Type B pancreatic cell (in vitro differentiated cells): ENCODE results near the gene SNTG2. TPM values are rescaled to one million over a fixed set of nuclear protein-coding genes. Genes with fewer than 3 reads are reported as not detected.
"Not testable (repeated sequence)": the region's sequence is repeated elsewhere in the genome, so short reads cannot be mapped to it uniquely, and the experiment has no call there.

Experiments
- DNase-seq: peaks from one replicate; pipeline ENCODE4 v3.0.0; 2021; ENCODE audit warnings: mixed read lengths; ENCODE audit not compliant: unreplicated experiment; ENCODE audit errors: extremely low spot score
- H3K27ac Mint-ChIP-seq: 2 replicates; pipeline ENCODE4 v1.8.0; 2021; ENCODE audit warnings: mild to moderate bottlenecking, mixed read lengths
- H3K27me3 Mint-ChIP-seq: 2 replicates; pipeline ENCODE4 v1.8.0; 2021; ENCODE audit warnings: mixed read lengths
- H3K36me3 Mint-ChIP-seq: 2 replicates; pipeline ENCODE4 v1.8.0; 2021; ENCODE audit warnings: mixed read lengths
- H3K4me1 Mint-ChIP-seq: one replicate; pipeline ENCODE4 v1.8.0; 2021; ENCODE audit warnings: mixed read lengths; ENCODE audit not compliant: unreplicated experiment
- H3K4me3 Mint-ChIP-seq: 2 replicates; pipeline ENCODE4 v1.8.0; 2021; ENCODE audit warnings: mild to moderate bottlenecking, mixed read lengths
- H3K9me3 Mint-ChIP-seq: 2 replicates; pipeline ENCODE4 v1.8.0; 2021; ENCODE audit warnings: mixed read lengths
- CTCF ChIP-seq: fragments of 200-600 bp; sonication (generic); conservative IDR thresholded peaks from 2 replicates; pipeline ENCODE4 v1.5.0; 2021; ENCODE audit warnings: antibody characterized with exemption, mild to moderate bottlenecking
- total RNA-seq: library from RNA; stranded (reverse); gene quantifications from 2 replicates; pipeline ENCODE4 v1.2.1, GENCODE V29; 2021; ENCODE audit warnings: low replicate concordance

SNTG2 gene
- total RNA-seq, 1 donor from 2014 or later: 1.1 TPM

DNA sequence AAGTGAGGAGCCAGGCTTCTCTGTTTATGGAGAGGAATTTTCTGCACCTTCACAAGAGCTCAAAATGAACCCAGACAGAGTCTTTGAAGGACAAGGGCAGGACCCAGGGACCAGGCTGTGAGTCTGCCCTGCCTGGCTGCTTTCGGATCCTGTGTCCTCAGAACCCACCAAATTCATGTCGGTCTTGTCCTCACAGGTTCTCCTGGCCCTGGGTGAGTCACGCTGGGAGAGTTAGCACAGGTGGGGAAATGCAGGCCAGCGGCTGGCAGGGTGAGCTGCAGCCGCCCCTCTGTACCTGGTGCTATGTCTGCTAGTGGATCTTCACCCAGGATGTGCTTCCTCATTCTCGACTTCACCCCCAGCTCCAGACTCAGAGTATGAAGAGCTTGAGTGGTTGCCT lies 426.8 kb downstream of the SNTG2 start:
- H3K4me1 Mint-ChIP-seq: no peaks in the 10 kb centered on the region
- H3K27ac Mint-ChIP-seq: no peak overlapping the region
- H3K27me3 Mint-ChIP-seq: peaks cover 8% of the 10 kb centered on the region
- DNase-seq: no peak
- no peak overlapping the region for H3K4me3 Mint-ChIP-seq
- H3K36me3 Mint-ChIP-seq: no peaks in the 10 kb centered on the region
- H3K9me3 Mint-ChIP-seq: no peaks in the 10 kb centered on the region
- no peak for TF ChIP-seq CTCF

- Mint-ChIP-seq H3K4me1 (no peaks in the 10 kb centered on the region), H3K36me3 (no peaks in the 10 kb centered on the region), H3K27ac (no peak overlapping the region), H3K27me3 (peaks cover 8% of the 10 kb centered on the region), H3K4me3 (no peak overlapping the region), H3K9me3 (no peaks in the 10 kb centered on the region)
- no peak for TF ChIP-seq CTCF
- DNase-seq: no peak
These were observed 428.0 kb downstream of the SNTG2 start for GRCh38 chr2:1378456-1379150.

DNA sequence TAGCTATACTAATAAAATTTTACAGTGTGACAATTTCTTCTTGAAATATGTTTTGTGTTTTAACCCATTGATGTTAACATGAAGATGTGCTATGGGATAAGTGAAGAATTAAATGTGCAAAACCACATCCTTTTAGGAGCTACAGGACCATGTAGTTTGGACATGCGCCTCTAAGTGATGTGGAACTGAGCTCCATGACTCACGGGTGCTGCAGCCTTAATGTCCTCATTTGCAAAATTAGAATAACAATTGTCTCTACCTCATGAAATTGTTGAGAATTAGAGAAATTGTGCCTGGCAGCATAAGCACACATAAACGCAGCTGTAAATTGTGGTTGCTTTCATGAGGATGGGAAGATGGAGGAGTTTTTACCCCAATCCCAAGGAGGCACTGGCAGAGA lies 431.0 kb downstream of the SNTG2 start:
- H3K4me1 Mint-ChIP-seq: no peaks in the 10 kb centered on the region
- no peaks in the 10 kb centered on the region for H3K9me3 Mint-ChIP-seq
- H3K4me3 Mint-ChIP-seq: no peak overlapping the region
- DNase-seq: no peak
- H3K27me3 Mint-ChIP-seq: peaks cover 13% of the 10 kb centered on the region
- TF ChIP-seq CTCF: no peak
- no peak overlapping the region for H3K27ac Mint-ChIP-seq
- H3K36me3 Mint-ChIP-seq: no peaks in the 10 kb centered on the region

- not testable (repeated sequence) for H3K36me3 Mint-ChIP-seq, H3K9me3 Mint-ChIP-seq, H3K4me1 Mint-ChIP-seq, DNase-seq, H3K27me3 Mint-ChIP-seq, H3K27ac Mint-ChIP-seq
- peak overlapping the region; percentile 67 for H3K4me3 Mint-ChIP-seq
These were observed 437.5 kb downstream of the SNTG2 start for GRCh38 chr2:1387954-1388725.

GRCh38 chr2:1390118-1390517 lies 439.5 kb downstream of the SNTG2 start:
- H3K4me1 Mint-ChIP-seq, DNase-seq, H3K27ac Mint-ChIP-seq, H3K9me3 Mint-ChIP-seq, H3K27me3 Mint-ChIP-seq, H3K4me3 Mint-ChIP-seq, H3K36me3 Mint-ChIP-seq: not testable (repeated sequence)

DNA sequence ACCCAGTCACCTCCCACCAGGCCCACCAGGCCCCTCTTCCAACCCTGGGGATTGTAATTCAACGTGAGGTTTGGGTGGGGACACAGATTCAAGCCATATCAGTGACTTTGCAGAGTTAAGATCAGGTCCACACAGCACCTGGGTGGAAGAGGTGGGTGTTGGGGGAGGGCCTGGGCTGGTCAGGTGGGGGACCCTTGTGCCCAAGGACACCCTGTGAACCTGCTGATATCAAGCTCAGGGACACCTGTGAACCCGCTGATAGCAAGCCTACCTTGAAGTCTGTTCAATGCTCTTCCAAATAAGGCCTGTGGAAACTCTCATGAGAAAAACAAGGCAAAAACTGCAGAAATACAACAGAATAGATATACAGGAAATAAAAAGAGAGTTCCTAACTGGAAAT lies 442.7 kb downstream of the SNTG2 start:
- Mint-ChIP-seq H3K27me3 (peaks cover 3% of the 10 kb centered on the region), H3K9me3 (peaks cover 5% of the 10 kb centered on the region), H3K27ac (no peak overlapping the region), H3K4me3 (no peak overlapping the region), H3K4me1 (no peaks in the 10 kb centered on the region), H3K36me3 (no peaks in the 10 kb centered on the region)
- no peak for TF ChIP-seq CTCF
- no peak for DNase-seq
